ENCODE measurements around the gene ADCY10.
A peak's percentile ranks its signal among the peaks of the same experiment; 100 is the strongest.

ADCY10 gene

GRCh38 chr1:167803358-167804207, 110.4 kb downstream of the ADCY10 start:
- peak; percentile 87 for DNase-seq

- DNase-seq = no peak
Observed at GRCh38 chr1:167802235-167802634, 111.7 kb downstream of the ADCY10 start.

- no peak for DNase-seq
Observed at GRCh38 chr1:167800251-167800650, 113.7 kb downstream of the ADCY10 start.

- DNase-seq = no peak
Observed at GRCh38 chr1:167799747-167800146, 114.2 kb downstream of the ADCY10 start.

- no peak for DNase-seq
Observed at GRCh38 chr1:167798952-167799351, 115.0 kb downstream of the ADCY10 start.

- DNase-seq = no peak
Observed at GRCh38 chr1:167797015-167797414, 116.9 kb downstream of the ADCY10 start.

GRCh38 chr1:167795810-167796740, 117.9 kb downstream of the ADCY10 start:
- DNase-seq = peak; percentile 48

GRCh38 chr1:167794043-167794442, 119.9 kb downstream of the ADCY10 start:
- no peak for DNase-seq

GRCh38 chr1:167792188-167792565, 121.8 kb downstream of the ADCY10 start:
- DNase-seq = no peak

- no peak for DNase-seq
Observed at GRCh38 chr1:167791281-167792187, 122.4 kb downstream of the ADCY10 start.

GRCh38 chr1:167790117-167790516, 123.8 kb downstream of the ADCY10 start:
- DNase-seq = no peak

- no peak for DNase-seq
Observed at GRCh38 chr1:167789501-167789900, 124.4 kb downstream of the ADCY10 start.

GRCh38 chr1:167786502-167786901, 127.4 kb downstream of the ADCY10 start:
- DNase-seq = no peak

- no peak for DNase-seq
Observed at GRCh38 chr1:167784876-167785550, 128.9 kb downstream of the ADCY10 start.

- no peak for DNase-seq
Observed at GRCh38 chr1:167782946-167783345, 131.0 kb downstream of the ADCY10 start.

GRCh38 chr1:167781558-167781957, 132.4 kb downstream of the ADCY10 start:
- DNase-seq = no peak

- DNase-seq = no peak
Observed at GRCh38 chr1:167777269-167777650, 136.7 kb downstream of the ADCY10 start.

- DNase-seq = no peak
Observed at GRCh38 chr1:167776616-167777268, 137.2 kb downstream of the ADCY10 start.

- DNase-seq = no peak
Observed at GRCh38 chr1:167776151-167776550, 137.8 kb downstream of the ADCY10 start.

- DNase-seq = no peak
Observed at GRCh38 chr1:167775178-167775577, 138.8 kb downstream of the ADCY10 start.

- no peak for DNase-seq
Observed at GRCh38 chr1:167774710-167775109, 139.2 kb downstream of the ADCY10 start.

- DNase-seq = no peak
Observed at GRCh38 chr1:167773516-167773915, 140.4 kb downstream of the ADCY10 start.

All from NCI-H345 (cell line).